Bronchial epithelial cell (primary cell): ENCODE measurements around the gene ARHGAP1. TPM values are rescaled to one million over a fixed set of nuclear protein-coding genes. Genes with fewer than 3 reads are reported as not detected.
A peak's percentile ranks its signal among the peaks of the same experiment; 100 is the strongest.

Source experiments
- DNase-seq: peaks from one replicate; pipeline ENCODE4 v3.0.0-alpha.2; 2010; ENCODE audit warnings: low read depth
- FAIRE-seq: peaks from 2 replicates; lab custom pipeline; 2011; peaks lifted over from hg19 to GRCh38; lab: Jason Lieb, UNC
- H3K27me3 ChIP-seq: 2 replicates; pipeline ENCODE4 v1.5.1; 2011; ENCODE audit warnings: low read length; ENCODE audit not compliant: control insufficient read depth, insufficient read depth
- H3K36me3 ChIP-seq: 2 replicates; pipeline ENCODE4 v1.5.1; 2011; ENCODE audit warnings: low read length; ENCODE audit not compliant: control insufficient read depth, insufficient read depth
- H3K4me3 ChIP-seq: 2 replicates; pipeline ENCODE4 v1.5.1; 2011; ENCODE audit warnings: mild to moderate bottlenecking, low read depth, low read length, control low read depth
- CTCF ChIP-seq: IDR thresholded peaks from 2 replicates; pipeline ENCODE4 v1.5.1; 2011; ENCODE audit warnings: mild to moderate bottlenecking, moderate library complexity, low read length, control low read depth, inconsistent platforms; ENCODE audit not compliant: insufficient read depth, severe bottlenecking
- total RNA-seq: library from RNA; depleted of rRNA; stranded (reverse); fragments of >200 nt; gene quantifications from 2 replicates; pipeline ENCODE4 v1.2.1, GENCODE V29; 2014

ARHGAP1 gene
- total RNA-seq, 1 donor from 2014 or later: 15.5 TPM

GRCh38 chr11:46695345-46696211, 4.8 kb downstream of the ARHGAP1 start:
- FAIRE-seq: no peak
- Histone ChIP-seq H3K36me3 (peaks cover 27% of the 10 kb centered on the region), H3K27me3 (no peaks in the 10 kb centered on the region), H3K4me3 (no peak overlapping the region)
- TF ChIP-seq CTCF: no peak
- DNase-seq: no peak

- Histone ChIP-seq H3K27me3 (no peaks in the 10 kb centered on the region), H3K4me3 (no peak overlapping the region), H3K36me3 (peaks cover 27% of the 10 kb centered on the region)
- DNase-seq: no peak
- TF ChIP-seq CTCF: no peak
- no peak for FAIRE-seq
Measured at GRCh38 chr11:46694607-46695006, 5.8 kb downstream of the ARHGAP1 start.

DNA sequence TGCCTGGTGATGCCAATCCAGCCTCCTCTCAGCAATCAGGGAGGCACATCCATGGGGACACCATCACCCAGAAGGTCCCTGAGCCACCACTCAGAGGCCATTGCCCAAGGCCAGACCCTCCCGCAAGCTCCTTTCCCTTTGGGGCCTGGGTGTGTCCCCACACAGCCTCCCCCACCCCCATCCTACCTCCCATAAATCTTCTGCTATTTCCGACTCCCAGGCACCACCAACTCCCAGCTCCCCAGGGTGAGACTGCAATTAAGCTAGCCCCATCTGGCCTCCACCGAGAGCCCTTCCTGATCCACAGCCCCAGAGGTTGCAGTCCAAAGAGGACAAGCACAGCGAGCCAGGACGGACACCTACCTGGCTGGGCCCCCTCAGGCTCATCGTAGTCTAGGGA, 6.3 kb downstream of the ARHGAP1 start:
- FAIRE-seq: no peak
- no peak for TF ChIP-seq CTCF
- no peak for DNase-seq
- Histone ChIP-seq H3K27me3 (no peaks in the 10 kb centered on the region), H3K36me3 (peaks cover 27% of the 10 kb centered on the region), H3K4me3 (no peak overlapping the region)

GRCh38 chr11:46693597-46694012, 6.8 kb downstream of the ARHGAP1 start:
- peak; percentile 60 for DNase-seq
- peak; percentile 52 for FAIRE-seq

GRCh38 chr11:46692450-46692849, 8.0 kb downstream of the ARHGAP1 start:
- no peak overlapping the region for H3K4me3 ChIP-seq
- no peaks in the 10 kb centered on the region for H3K27me3 ChIP-seq
- FAIRE-seq (no peak), DNase-seq (no peak)
- no peak for TF ChIP-seq CTCF
- peaks cover 26% of the 10 kb centered on the region for H3K36me3 ChIP-seq

More at GRCh38 chr11:46693597-46694012, 6.8 kb downstream of the ARHGAP1 start:
- Histone ChIP-seq H3K4me3 (no peak overlapping the region), H3K36me3 (peaks cover 27% of the 10 kb centered on the region), H3K27me3 (no peaks in the 10 kb centered on the region)
- TF ChIP-seq CTCF: no peak

DNA sequence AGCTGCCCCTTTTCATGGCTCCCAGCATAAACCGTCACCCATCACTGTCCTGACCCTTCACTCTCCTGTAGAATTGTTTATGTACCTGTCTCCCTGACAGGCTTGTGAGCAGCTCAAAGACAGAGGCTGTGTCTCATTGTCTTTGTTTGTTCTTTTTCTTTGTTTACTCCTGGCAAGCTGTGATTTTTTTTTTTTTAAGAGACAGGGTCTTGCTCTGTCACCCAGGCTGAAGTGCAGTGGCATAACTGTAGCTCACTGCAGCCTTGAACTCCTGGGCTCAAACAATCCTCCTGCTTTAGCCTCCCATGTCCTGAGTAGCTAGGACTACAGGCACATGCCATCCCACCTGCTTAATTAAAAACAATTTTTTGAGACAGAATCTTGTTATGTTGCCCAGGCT, 9.7 kb downstream of the ARHGAP1 start:
- TF ChIP-seq CTCF: no peak
- no peak for DNase-seq
- H3K4me3 ChIP-seq: no peak overlapping the region
- peaks cover 19% of the 10 kb centered on the region for H3K36me3 ChIP-seq
- H3K27me3 ChIP-seq: no peaks in the 10 kb centered on the region
- FAIRE-seq: no peak
